Mesenchymal stem cell (in vitro differentiated cells and primary cell): Measurements from ENCODE around the gene ZFP90. TPM values are rescaled to one million over a fixed set of nuclear protein-coding genes. Genes with fewer than 3 reads are reported as not detected.

ENCODE experiments used
- DNase-seq: peaks from one replicate; pipeline ENCODE4 v3.0.0-alpha.2; 2013
- H2AFZ ChIP-seq: one replicate; pipeline ENCODE4 v1.6.1; 2013; ENCODE audit warnings: low read depth, mild to moderate bottlenecking, control low read depth, inconsistent platforms, low read length, moderate library complexity
- H2AK5ac ChIP-seq: 2 replicates; pipeline ENCODE4 v1.6.1; 2013; ENCODE audit warnings: low read length, moderate library complexity, mild to moderate bottlenecking, inconsistent platforms; ENCODE audit not compliant: severe bottlenecking
- H2BK120ac ChIP-seq: one replicate; pipeline ENCODE4 v1.6.1; 2013; ENCODE audit warnings: low read depth, mild to moderate bottlenecking, inconsistent platforms, low read length, moderate library complexity
- H2BK12ac ChIP-seq, 2 experiments: one replicate each; pipeline ENCODE4 v1.6.1; 2013; ENCODE audit warnings: inconsistent platforms in 2 of 2, low read length in 2 of 2, mild to moderate bottlenecking in 2 of 2, moderate library complexity in 2 of 2, control low read depth in 1 of 2
- H2BK15ac ChIP-seq: one replicate; pipeline ENCODE4 v1.6.1; 2013; ENCODE audit warnings: mild to moderate bottlenecking, low read depth, inconsistent platforms; ENCODE audit not compliant: poor library complexity, severe bottlenecking
- H2BK5ac ChIP-seq: 2 replicates; pipeline ENCODE4 v1.6.1; 2013; ENCODE audit warnings: low read depth, mild to moderate bottlenecking, low read length, control low read depth, inconsistent platforms; ENCODE audit not compliant: poor library complexity, severe bottlenecking
- H3K14ac ChIP-seq, 2 experiments: one replicate each; pipeline ENCODE4 v1.6.1; 2013; ENCODE audit warnings: inconsistent platforms in 2 of 2, low read length in 2 of 2, control low read depth in 1 of 2, mild to moderate bottlenecking in 1 of 2, moderate library complexity in 1 of 2
- H3K18ac ChIP-seq, 2 experiments: one replicate each; pipeline ENCODE4 v1.6.1; 2013; ENCODE audit warnings: inconsistent platforms in 2 of 2, low read length in 2 of 2, control low read depth in 1 of 2, low read depth in 1 of 2, mild to moderate bottlenecking in 1 of 2
- H3K23ac ChIP-seq, 2 experiments: one replicate each; pipeline ENCODE4 v1.6.1; 2013; ENCODE audit warnings: inconsistent platforms in 2 of 2, low read length in 2 of 2, mild to moderate bottlenecking in 2 of 2, moderate library complexity in 2 of 2, control low read depth in 1 of 2
- H3K27ac ChIP-seq: 2 replicates; pipeline ENCODE4 v1.5.1; 2013; ENCODE audit warnings: mild to moderate bottlenecking, moderate library complexity, low read length, control low read depth, inconsistent platforms; ENCODE audit not compliant: poor library complexity, severe bottlenecking
- H3K27me3 ChIP-seq, 2 experiments: 2 replicates each; pipeline versions ENCODE4 v1.6.1 to v1.7.0; 2013; ENCODE audit warnings: low read length in 2 of 2, mild to moderate bottlenecking in 2 of 2, moderate library complexity in 2 of 2, control low read depth in 1 of 2, inconsistent platforms in 1 of 2; ENCODE audit not compliant: control insufficient read depth in 1 of 2, insufficient read depth in 1 of 2
- H3K36me3 ChIP-seq, 2 experiments: 2 replicates each; pipeline versions ENCODE4 v1.6.1 to v1.7.0; 2013; ENCODE audit warnings: low read length in 2 of 2, control low read depth in 1 of 2, inconsistent platforms in 1 of 2, low read depth in 1 of 2, mild to moderate bottlenecking in 1 of 2; ENCODE audit not compliant: insufficient read depth in 2 of 2, control insufficient read depth in 1 of 2
- H3K4ac ChIP-seq, 2 experiments: one replicate each; pipeline ENCODE4 v1.6.1; 2013; ENCODE audit warnings: inconsistent platforms in 2 of 2, low read length in 2 of 2, mild to moderate bottlenecking in 2 of 2, moderate library complexity in 2 of 2, control low read depth in 1 of 2, low read depth in 1 of 2
- H3K4me1 ChIP-seq: 2 replicates; pipeline ENCODE4 v1.6.1; 2013; ENCODE audit warnings: low read depth, low read length, control low read depth; ENCODE audit not compliant: control insufficient read depth, insufficient read depth
- H3K4me2 ChIP-seq: 2 replicates; pipeline ENCODE4 v1.6.1; 2013; ENCODE audit warnings: low read length, mild to moderate bottlenecking, inconsistent platforms; ENCODE audit not compliant: poor library complexity, severe bottlenecking
- H3K4me3 ChIP-seq, 2 experiments: 2 replicates each; pipeline versions ENCODE4 v1.5.1 to v1.7.0; 2013; ENCODE audit warnings: low read length in 2 of 2, mild to moderate bottlenecking in 2 of 2, control low read depth in 1 of 2, low read depth in 1 of 2; ENCODE audit not compliant: insufficient read depth in 1 of 2
- H3K79me1 ChIP-seq: replicated peaks from 2 replicates; pipeline ENCODE4 v1.6.1; 2013; ENCODE audit warnings: mild to moderate bottlenecking, control low read depth, low read length, inconsistent platforms; ENCODE audit not compliant: poor library complexity, severe bottlenecking
- H3K9ac ChIP-seq: 2 replicates; pipeline ENCODE4 v1.7.0; 2013; ENCODE audit warnings: mild to moderate bottlenecking, low read length, moderate library complexity
- H3K9me3 ChIP-seq: 2 replicates; pipeline ENCODE4 v1.7.0; 2013; ENCODE audit warnings: mild to moderate bottlenecking, low read length; ENCODE audit not compliant: control insufficient read depth
- H4K8ac ChIP-seq: one replicate; pipeline ENCODE4 v1.6.1; 2013; ENCODE audit warnings: inconsistent platforms, mild to moderate bottlenecking, low read length, moderate library complexity
- H4K91ac ChIP-seq: one replicate; pipeline ENCODE4 v1.6.1; 2013; ENCODE audit warnings: mild to moderate bottlenecking, low read length, inconsistent platforms
- WGBS: methylation state at CpG from one replicate; pipeline ENCODE4 v1.1.7; 2013; ENCODE audit warnings: mixed read lengths; 5-methylcytosine and 5-hydroxymethylcytosine counted together
- polyA plus RNA-seq, 2 experiments: library from polyadenylated mRNA; stranded (reverse); fragments of 200-250 nt; gene quantifications; one replicate each; pipeline ENCODE4 v1.2.3, GENCODE V29; 2013

ZFP90 gene
- polyA plus RNA-seq (2013, experiment 1 of 2) = 12.4 TPM
- polyA plus RNA-seq (2013, experiment 2 of 2) = 11.2 TPM

DNA sequence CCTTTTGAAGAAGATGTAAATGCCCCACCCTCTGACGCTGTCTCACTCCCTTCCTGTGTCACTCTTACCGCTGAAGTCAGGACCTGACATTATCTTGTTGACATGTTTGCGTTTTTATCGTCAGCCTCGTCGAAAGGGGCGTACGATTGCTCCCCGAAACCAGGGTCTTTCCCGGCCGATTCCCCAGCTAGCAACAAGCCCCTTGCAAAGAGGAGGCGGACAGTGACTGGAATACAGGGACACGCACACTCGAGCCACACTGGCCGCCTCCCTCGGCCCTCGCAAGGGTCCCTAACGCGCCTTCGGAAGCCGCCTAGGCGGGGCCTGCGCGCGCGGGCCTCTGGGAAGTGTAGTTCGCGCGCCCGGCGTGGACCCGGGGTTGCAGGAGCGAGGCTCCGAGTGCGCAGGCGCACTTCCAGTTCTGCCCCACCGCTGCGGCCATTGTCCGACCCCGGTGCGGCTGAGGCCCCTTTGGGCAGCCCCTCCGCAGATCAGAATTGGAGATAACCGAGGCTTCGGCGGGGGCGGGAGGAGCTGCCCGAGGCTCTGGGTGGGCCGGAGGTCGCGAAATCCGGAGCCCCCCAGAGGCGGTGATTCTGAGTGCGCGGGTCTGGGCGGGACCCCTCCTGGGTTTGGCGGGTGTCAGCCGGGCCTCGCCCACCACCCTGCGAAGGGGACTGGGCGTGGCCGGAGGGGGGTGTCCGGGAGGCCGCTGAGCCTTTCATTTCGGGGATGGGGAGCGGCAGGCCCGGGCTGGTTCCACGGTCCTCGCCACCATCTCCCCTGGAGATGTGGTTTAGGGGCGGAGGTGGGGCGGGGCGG, at the start of gene ZFP90:
ZFP90 (plus strand) TSS at position 412 of the 822 bp plus-strand sequence. CDS start 502 bp downstream, outside the sequence.
- H2BK12ac ChIP-seq = no peak within 1 kb of the TSS
- H2BK5ac ChIP-seq = no peak within 1 kb of the TSS
- H3K14ac ChIP-seq = peak within 1 kb of the TSS in 1 of 2 experiments; percentile 13
- H2BK15ac ChIP-seq = peak within 1 kb of the TSS; percentile 19
- H3K4ac ChIP-seq = peak within 1 kb of the TSS in 1 of 2 experiments; percentile 73
- H3K18ac ChIP-seq = peak within 1 kb of the TSS; percentile 50 to 84
- H3K27me3 ChIP-seq = no peaks in the 10 kb centered on the region
- H4K91ac ChIP-seq = peak within 1 kb of the TSS; percentile 31
- peaks cover 25 to 27% of the 10 kb centered on the region in 2 experiments for H3K36me3 ChIP-seq
- peaks cover 18% of the 10 kb centered on the region for H3K9me3 ChIP-seq
- WGBS = 3% methylated on average over 38 of the region's 71 CpGs
- peak within 1 kb of the TSS; percentile 83 to 95 for H3K4me3 ChIP-seq
- peak within 1 kb of the TSS; percentile 88 for H3K9ac ChIP-seq
- H3K27ac ChIP-seq = peak within 1 kb of the TSS; percentile 14
- H4K8ac ChIP-seq = peak within 1 kb of the TSS; percentile 67
- peak within 1 kb of the TSS; percentile 64 for H2BK120ac ChIP-seq
- H2AK5ac ChIP-seq = no peak within 1 kb of the TSS
- peaks cover 19% of the 10 kb centered on the region for H3K79me1 ChIP-seq
- H2AFZ ChIP-seq = peak within 1 kb of the TSS; percentile 91
- H3K23ac ChIP-seq = peak within 1 kb of the TSS in 1 of 2 experiments; percentile 85
- peak; percentile 87 for DNase-seq
- peak within 1 kb of the TSS; percentile 86 for H3K4me2 ChIP-seq
- peaks cover 5% of the 10 kb centered on the region for H3K4me1 ChIP-seq

DNA sequence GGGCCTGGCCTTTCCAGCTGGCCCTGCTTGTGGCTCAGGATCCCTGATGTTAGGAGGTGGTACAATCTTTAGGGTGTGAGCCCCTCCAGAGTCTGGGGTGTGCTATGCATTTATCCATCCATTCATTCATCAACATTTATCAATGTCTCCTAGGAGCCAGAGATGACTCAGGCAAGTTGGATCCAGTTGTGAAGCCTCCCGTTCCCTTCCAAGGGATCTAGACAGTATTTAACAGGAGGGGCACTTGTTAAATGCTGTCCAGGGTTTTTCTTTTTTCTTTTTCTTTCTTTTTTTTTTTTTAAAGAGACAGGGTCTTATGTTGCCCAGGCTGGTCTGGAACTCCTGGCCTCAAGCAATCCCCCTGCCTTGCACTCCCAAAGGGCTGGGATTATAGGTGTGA, 48.7 kb upstream of the ZFP90 start:
- H3K27ac ChIP-seq = no peak overlapping the region
- H3K4me2 ChIP-seq = no peak overlapping the region
- no peak overlapping the region for H2BK12ac ChIP-seq
- H3K4ac ChIP-seq = no peak overlapping the region
- no peak overlapping the region for H3K14ac ChIP-seq
- H2BK120ac ChIP-seq = no peak overlapping the region
- WGBS = no CpG with 5 or more reads among the region's 1 CpG
- no peak overlapping the region for H2AK5ac ChIP-seq
- H3K4me1 ChIP-seq = peaks cover 17% of the 10 kb centered on the region
- no peak overlapping the region for H3K9ac ChIP-seq
- no peak overlapping the region for H2BK15ac ChIP-seq
- no peaks in the 10 kb centered on the region for H3K9me3 ChIP-seq
- peaks cover 20 to 58% of the 10 kb centered on the region in 2 experiments for H3K27me3 ChIP-seq
- H3K36me3 ChIP-seq = no peaks in the 10 kb centered on the region
- no peak overlapping the region for H3K4me3 ChIP-seq
- no peak overlapping the region for H2BK5ac ChIP-seq
- H3K79me1 ChIP-seq = no peaks in the 10 kb centered on the region
- no peak overlapping the region for H3K18ac ChIP-seq
- DNase-seq = no peak
- H2AFZ ChIP-seq = no peak overlapping the region
- H4K8ac ChIP-seq = no peak overlapping the region
- H4K91ac ChIP-seq = no peak overlapping the region
- no peak overlapping the region for H3K23ac ChIP-seq

- no peak overlapping the region for H3K14ac ChIP-seq
- H3K4me2 ChIP-seq = no peak overlapping the region
- H3K4me3 ChIP-seq = no peak overlapping the region
- no peaks in the 10 kb centered on the region for H3K79me1 ChIP-seq
- no peak overlapping the region for H3K18ac ChIP-seq
- no peak overlapping the region for H2AFZ ChIP-seq
- no peak overlapping the region for H3K23ac ChIP-seq
- H3K27ac ChIP-seq = no peak overlapping the region
- whole genome bisulfite sequencing = 51% methylated on average over 12 of the region's 13 CpGs
- H2BK12ac ChIP-seq = no peak overlapping the region
- H3K36me3 ChIP-seq = no peaks in the 10 kb centered on the region
- H3K4ac ChIP-seq = no peak overlapping the region
- no peak overlapping the region for H4K91ac ChIP-seq
- no peak overlapping the region for H2BK15ac ChIP-seq
- no peak overlapping the region for H2AK5ac ChIP-seq
- DNase-seq = no peak
- no peaks in the 10 kb centered on the region for H3K9me3 ChIP-seq
- peaks cover 20 to 54% of the 10 kb centered on the region in 2 experiments for H3K27me3 ChIP-seq
- H3K9ac ChIP-seq = no peak overlapping the region
- peaks cover 17% of the 10 kb centered on the region for H3K4me1 ChIP-seq
- H2BK5ac ChIP-seq = no peak overlapping the region
- no peak overlapping the region for H2BK120ac ChIP-seq
- H4K8ac ChIP-seq = no peak overlapping the region
Measured at GRCh38 chr16:68490829-68491575, 48.1 kb upstream of the ZFP90 start.

- no peak overlapping the region for H2AFZ ChIP-seq
- no peak for DNase-seq
- no peak overlapping the region for H4K91ac ChIP-seq
- no peak overlapping the region for H3K9ac ChIP-seq
- H3K4me2 ChIP-seq = no peak overlapping the region
- no peak overlapping the region for H3K14ac ChIP-seq
- H2BK5ac ChIP-seq = no peak overlapping the region
- no peaks in the 10 kb centered on the region for H3K9me3 ChIP-seq
- peaks cover 17% of the 10 kb centered on the region for H3K4me1 ChIP-seq
- no peak overlapping the region for H2AK5ac ChIP-seq
- H2BK15ac ChIP-seq = no peak overlapping the region
- H3K4ac ChIP-seq = no peak overlapping the region
- no peak overlapping the region for H3K4me3 ChIP-seq
- WGBS = 91% methylated on average over 14 of the region's 14 CpGs
- no peak overlapping the region for H3K27ac ChIP-seq
- H3K23ac ChIP-seq = no peak overlapping the region
- H3K79me1 ChIP-seq = no peaks in the 10 kb centered on the region
- no peaks in the 10 kb centered on the region for H3K36me3 ChIP-seq
- H4K8ac ChIP-seq = no peak overlapping the region
- H2BK12ac ChIP-seq = no peak overlapping the region
- H2BK120ac ChIP-seq = no peak overlapping the region
- H3K18ac ChIP-seq = no peak overlapping the region
- peaks cover 21 to 56% of the 10 kb centered on the region in 2 experiments for H3K27me3 ChIP-seq
Measured at GRCh38 chr16:68491576-68491950, 47.5 kb upstream of the ZFP90 start.
